GM19238 (cell line): ENCODE measurements around the gene CCDC188.

Source experiments
- DNase-seq: peaks from one replicate; pipeline ENCODE4 v3.0.0; 2011; ENCODE audit warnings: low spot score; ENCODE audit not compliant: insufficient read length

CCDC188 gene

DNA sequence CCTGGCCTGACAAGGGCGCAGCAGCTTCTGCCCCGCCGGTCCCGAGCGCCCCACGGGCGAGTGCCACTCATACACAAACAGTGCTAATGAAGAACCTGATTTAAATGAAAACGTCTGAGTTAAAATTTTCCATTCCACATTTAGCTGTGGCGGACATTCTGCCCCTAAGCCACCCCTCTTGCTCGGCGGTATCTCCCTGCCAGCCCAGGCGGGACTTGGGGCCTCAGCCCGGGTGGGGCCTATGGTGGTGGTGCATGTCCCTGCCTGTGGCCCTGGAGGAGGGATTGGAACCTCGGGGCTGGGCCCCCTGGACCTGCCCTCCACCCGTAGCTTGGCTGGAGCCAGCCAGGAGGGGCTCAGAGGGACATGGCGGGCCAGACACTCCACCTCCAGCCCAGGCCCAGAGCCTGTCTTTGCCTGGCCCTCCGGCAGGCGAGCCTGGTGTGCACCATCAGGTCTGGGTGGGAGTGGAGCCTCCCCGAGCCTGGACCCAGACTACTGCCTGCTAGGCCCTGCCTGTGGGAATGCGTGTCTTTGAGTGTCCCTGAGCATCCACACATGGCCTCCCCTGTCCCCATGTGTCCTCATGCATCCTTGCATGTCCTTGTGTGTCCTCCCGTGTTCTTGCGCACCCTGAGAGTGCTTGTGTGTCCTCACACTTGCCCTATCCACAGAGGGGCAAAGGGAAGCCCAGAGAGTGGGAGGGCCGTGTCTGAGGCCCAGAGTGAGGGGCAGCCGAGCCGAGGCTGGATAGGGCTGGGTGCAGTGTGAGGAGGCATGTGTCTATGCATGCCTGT lies 14.9 kb downstream of the CCDC188 start:
- DNase-seq = no peak

DNA sequence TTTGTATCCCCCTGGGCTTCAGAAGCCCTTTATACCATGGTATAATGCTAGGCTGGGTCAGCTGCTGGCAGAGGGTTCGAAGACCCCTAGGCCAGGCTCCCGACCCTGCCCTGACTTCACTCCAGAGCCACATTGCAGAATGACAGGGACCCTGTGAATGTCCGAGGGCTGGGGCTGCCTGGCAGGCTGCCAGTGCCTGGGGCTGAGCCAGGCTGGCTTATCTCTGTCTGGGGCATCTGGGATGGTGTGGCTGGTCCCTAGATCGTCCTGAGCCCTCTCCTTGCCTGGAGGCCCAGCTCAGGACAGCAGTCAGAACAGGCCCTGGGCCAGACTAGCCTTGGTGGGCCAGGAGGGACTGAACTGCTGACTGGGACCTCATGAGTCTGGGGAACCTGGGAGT lies 15.6 kb downstream of the CCDC188 start:
- no peak for DNase-seq

GRCh38 chr22:20133930-20134549 lies 16.8 kb downstream of the CCDC188 start:
- DNase-seq = no peak

DNA sequence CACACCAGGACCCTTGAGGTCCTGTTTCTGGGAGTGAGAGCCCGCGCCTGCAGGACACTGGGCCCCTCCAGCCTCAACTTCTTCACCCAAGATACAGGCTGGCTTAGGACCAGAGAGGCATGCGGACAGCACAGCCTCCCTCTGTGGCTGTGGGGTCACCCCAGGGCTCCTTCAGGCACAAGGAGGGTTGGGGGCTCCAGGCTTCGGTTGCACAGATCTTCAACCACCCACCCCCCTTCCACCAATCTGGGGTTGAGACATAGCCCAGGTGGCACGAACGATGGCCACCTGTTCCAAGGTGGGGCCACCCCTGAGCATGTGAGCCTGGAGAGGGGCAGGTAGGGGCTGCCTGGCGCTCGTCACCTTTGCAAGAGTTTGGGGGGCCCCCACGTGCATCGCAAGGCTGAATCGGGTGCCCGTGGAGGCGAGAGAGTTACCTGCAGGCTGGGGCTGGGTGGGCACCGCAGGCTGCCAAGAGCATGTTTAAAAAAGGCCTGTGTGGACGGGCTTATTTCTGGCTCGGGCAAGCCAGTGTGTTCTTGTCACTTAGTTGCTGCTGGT lies 18.1 kb downstream of the CCDC188 start:
- no peak for DNase-seq

DNA sequence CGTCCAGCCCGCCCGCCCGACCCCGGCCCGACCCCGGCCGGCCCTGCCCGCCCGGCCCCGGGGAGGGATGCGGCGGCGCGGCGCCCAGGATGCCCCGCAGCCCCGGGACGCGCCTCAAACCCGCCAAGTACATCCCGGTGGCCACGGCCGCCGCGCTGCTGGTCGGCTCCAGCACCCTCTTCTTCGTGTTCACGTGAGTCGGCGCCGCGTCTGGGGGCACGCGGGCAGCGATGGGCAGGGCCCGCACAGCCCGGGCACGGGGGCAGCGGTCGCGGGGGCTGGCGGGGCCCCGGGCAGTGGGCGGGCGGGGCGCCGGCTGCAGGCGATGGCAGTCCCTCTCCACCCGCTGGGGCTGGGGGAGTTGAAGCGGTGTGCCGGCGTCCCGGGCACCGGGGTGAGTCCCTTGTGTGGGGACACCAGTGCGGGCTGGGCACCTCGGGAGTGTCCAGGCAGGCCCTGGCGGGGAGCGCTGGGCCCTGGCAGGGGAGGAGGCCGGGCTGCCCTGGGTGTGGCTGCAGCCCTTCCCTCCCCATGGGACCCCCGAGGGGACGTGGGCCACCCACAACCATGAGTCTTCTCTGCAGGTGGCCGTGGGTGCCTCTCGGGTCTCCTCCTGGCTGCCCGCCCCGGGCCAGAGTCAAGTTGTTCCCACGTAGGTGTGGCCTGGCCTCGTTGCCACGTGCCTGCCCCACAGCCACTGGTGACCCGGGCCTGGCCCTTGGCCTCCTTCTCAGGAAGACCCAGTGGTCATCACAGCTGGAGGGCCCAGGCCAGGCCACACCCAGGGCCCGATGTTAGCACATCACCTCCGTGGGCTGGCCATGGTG lies 18.8 kb downstream of the CCDC188 start:
- peak; percentile 38 for DNase-seq

DNA sequence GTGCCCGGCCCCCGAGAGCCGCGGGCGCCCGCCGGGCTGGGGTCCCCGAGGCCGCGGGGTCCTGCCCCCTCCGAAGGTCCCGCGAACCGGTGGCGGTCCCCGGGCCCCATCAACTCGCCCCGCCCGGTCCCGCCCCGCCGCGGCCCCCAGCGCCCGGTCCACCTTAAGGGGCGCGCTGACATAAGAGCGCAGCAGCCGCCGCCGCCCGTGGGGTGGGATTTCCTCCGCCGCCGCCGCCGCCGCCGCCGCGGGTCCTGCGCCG lies 19.3 kb downstream of the CCDC188 start, which contains the start of gene ZDHHC8:
TSS of gene ZDHHC8 (plus strand) at position 208 of the 262 bp plus-strand sequence. CDS start 144 bp downstream, outside the sequence.
- DNase-seq = peak; percentile 73

GRCh38 chr22:20130731-20131596 lies 19.9 kb downstream of the CCDC188 start:
- peak; percentile 88 for DNase-seq

- DNase-seq = no peak
These were observed 20.5 kb downstream of the CCDC188 start for GRCh38 chr22:20130319-20130718.

GRCh38 chr22:20129747-20130014 lies 21.2 kb downstream of the CCDC188 start:
- DNase-seq = no peak

DNA sequence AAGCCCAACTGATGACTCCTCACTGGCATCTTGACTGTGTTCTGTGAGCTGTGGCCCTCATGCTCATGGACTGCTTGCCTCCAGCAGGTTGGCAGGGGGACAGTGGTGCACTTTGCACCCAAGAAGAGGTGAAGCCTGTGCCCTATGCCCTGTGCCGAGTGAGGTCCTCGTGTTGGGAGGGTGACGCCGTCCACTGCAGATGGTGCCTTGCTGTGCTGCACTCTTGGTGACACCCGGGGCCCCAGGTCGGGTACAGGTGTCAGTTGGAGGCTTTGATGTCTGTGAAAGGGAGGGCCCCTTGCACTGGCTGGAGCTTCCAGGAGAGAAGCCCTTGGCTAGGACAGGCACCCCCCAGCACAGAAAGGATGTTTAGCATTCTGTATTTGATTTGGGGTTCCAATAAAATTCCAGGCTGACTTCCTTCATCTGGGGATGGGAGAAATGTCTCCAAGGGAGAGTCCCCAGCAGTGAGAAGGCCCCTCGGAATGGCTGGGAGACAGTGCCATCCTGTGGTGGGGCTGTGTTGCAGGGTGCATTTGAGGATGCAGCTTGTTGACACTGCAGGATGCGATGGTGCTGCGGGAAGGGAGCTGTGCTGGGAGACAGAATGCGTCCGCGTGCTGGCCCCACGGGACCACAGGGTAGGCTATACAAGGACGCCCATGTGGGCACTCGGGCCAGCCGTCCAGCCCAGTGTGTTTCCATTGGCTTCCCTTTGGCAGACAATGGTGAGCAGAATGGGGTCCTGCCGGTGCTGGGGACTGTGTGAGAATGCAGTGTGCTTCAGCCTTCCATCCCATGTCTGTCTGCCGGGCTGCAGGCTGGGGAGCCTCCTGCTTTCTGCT lies 21.7 kb downstream of the CCDC188 start:
- DNase-seq = no peak

DNA sequence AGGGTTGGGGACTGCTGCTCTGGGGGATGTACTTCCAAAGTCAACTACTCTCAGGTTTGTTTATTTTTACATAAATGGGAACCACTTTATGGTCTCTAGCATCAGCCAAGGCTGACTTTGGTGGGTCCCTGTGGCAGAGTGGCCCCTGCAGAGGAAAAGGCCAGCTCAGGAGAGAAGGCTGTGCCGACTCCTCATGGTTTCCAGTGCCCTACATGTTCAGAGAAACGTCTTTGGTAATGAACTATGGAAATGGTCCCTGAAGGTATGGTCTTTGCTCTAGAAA lies 22.3 kb downstream of the CCDC188 start:
- no peak for DNase-seq

DNA sequence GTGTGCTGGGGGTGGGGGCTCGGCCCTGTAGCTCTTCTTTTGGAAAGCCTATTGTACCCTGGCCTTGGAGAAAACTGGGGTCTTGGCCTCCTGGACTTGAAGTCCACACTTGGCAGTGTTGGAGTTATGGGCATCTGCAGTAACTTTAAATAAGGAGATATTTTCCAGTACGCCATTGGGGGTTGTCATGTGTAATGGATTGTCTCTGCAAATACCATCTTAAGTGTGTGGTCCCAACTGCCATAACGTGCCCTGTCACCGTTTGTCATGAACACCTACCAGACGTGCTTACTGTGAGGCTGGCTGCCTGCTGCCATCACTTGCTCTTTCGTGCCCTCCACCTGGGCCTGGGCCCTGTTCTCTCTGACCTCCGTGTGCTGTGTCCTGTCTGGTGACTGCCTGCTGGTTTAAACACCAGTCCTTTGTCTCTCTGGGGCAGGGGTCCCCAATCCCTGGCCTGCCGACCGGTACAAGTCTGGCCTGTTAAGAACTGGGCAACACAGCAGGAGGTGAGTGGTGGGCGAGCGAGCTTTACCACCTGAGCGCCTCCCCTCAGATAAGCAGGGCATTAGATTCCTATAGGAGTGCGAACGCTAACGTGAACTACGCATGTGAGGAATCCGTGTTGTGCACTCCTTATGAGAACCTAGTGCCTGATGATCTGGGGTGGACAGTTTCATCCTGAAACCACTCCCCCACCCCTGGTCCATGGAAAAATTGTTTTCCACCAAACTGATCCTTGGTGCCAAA lies 22.8 kb downstream of the CCDC188 start:
- no peak for DNase-seq

DNA sequence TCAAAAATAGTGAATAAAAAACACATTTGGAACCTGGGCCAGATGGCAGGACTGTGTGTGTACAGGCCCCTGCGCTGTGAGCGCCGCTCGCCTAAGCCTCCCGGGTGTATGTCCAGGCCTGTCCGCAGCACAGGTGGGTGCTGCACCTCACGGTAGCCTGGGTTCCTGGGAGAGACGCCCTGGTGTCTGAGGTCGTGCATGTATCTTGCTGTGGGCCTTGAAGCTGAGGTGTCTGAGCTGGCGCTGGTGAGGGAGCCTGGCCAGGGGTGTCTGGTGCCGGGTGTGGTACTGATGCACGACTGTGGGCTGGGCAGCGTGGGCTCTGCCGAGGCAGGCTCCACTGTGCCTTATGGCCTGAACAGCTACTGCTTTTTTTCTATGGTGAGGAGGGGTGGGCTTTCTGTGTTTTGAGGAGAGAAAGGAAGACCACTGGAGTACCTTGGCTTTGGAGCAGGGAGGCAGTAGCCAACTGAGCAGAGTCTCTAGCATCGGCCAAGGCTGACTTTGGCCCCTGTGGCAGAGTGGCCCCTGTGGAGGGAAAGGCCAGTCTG lies 23.5 kb downstream of the CCDC188 start:
- no peak for DNase-seq

DNA sequence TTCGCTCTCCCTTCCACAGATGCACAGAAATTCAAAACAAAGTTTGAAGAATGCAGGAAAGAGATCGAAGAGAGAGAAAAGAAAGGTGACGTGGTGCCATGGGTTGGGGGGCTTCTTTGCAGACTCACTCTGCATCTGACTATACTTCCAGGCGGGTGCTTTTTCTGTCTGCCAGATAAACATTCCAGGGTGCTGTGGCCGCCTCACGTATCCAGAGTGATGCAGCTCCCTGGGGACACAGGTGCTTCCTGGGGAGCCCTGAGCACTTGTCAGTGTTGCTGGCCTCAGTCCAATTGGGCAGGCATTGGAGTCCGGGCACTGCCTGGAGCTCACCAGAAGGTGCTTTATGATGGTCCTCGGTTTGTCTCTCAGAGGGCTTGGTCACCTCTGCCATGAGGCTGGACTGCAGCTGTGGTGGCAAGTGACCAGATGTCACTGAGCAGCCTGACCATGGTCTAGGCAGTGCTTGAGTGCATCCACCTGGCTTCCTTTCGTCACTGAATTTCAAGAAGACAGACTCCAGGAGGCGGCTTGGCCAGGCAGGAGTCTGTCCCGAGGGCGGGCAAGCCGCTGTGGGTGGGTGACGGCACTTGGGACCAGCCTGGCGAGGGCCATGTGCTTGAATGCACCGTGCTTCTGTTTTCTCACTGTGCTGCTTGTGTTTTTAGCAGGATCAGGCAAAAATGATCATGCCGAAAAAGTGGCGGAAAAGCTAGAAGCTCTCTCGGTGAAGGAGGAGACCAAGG lies 24.4 kb downstream of the CCDC188 start:
- DNase-seq = no peak

DNA sequence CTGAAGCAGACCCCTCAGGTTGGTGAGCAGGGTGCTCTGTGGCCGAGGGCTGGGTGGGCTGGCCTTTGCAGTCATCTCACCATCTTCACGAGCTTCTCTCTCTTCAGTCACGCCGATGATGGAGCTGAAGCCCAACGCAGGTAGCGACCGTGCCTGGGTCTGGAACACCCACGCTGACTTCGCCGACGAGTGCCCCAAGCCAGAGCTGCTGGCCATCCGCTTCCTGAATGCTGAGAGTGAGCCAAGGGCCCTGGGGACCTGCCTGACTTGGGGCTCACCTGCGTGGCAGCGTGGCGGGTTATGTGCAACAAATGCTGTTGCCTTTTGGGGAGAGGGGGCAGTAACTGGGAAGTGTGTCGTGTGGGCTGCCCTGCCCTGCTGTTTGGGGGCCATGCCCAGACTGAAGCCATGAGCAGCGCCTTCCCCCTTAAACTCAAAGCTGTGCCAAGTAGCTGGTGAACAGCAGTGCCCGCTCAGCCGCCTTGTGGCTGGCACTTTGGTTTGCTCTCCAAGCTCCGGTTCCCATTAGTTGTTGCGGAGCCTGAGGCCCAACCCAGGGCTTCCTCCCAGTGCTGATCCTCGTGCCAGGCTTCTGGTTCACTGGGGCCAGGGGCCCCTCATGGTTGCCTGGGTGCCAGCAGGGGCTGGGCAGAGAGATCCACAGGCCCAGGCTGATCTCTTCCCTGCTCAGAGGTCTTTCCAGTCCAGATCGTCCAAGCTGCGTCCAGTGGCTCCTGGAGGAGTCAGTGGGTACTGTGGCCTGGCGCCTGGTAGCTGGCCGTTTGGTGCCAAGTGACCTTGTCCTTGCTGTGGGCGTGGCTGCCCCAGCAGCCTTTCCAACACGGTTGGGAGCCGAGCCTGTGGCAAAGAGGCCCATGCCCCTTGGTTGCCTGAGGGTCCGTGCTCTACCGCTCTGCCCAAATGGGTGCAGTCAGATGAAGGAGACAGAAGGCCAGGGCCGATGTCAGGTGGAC lies 25.4 kb downstream of the CCDC188 start:
- DNase-seq = no peak

- no peak for DNase-seq
These were observed 26.6 kb downstream of the CCDC188 start for GRCh38 chr22:20124083-20124787.
